HG03159 (cell line): Measurements from ENCODE around the gene AP3D1.
A peak's percentile ranks its signal among the peaks of the same experiment; 100 is the strongest.

ENCODE experiments used
- ATAC-seq: cut with Tn5 transposase; IDR thresholded peaks from one replicate; pipeline ENCODE4 v1.9.1; 2021; ENCODE audit warnings: mild to moderate bottlenecking, moderate library complexity; ENCODE audit not compliant: unreplicated experiment

The AP3D1 gene

DNA sequence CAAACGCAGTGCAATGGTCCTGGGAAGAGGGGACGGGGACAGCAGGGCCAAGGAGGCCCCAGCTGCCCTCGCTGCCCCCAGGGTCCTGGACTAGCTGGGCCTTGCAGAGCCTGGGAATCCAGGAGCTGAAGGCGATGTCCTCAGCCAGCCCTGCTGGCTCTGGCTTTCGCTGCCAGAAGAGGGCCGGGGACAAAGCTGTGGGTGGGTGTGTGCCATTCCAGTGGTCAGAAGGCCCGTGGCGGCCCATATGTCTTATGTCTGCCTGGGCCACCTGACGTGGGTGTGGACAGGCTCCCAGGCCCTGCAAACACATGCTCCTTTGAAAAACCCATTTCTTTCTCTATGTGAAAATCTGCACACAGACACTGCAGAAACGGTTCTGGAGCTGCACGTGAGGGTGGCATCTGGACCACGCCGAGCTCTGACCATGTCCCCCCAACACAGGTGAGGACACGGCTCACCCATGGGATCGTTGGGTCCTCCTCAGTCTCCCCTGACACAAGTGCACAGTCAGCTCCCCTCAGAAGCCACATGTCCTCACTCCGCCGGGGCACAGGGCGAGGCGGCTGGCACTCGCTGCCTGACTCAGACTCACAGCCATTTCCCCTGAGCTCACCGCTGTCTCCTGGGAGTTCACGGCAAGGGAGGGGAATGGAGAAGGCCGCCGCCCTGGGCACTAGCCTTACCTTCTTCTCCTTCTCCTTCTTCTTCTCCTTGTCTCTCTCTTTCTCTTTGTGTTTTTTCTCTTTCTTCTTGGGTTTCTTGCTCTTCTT is 37.7 kb downstream of the AP3D1 start:
- ATAC-seq: no peak

DNA sequence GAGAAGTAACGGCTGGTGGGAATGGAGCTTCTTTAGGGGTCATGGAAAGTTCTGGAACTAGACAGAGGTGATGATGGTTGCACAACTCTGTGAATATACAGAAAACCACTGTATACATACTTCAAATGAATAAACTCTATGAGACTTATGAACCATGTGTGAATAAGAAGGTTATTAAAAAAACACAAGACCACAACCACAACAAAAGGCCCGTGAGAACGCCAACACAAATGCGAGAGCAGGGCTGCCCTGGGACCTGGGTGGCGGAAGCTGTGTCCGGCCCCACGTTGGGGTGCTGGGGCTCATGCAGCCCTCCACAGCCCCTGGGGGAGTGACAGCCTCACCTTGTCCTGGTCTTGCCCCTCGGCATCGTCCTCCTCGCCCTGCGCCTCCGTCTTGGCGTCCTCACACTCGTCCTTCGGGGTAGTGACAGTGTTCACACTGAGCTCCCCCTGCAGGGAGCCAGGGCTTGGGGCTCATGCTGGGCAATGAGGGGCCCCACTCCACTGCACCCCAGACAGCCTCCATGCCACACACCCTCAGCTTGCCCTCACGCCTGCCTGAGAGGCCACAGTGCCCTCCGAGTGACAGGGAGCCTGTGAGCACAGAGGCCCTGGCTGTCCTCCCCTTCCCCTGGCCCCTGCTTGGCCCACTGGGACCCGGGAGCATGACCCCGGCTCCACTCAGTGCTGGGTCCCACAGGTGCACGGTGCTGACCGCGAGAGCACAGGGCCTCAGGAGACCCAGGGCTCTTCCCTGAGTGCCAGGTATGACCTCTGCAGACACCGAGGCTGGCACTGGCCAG is 38.6 kb downstream of the AP3D1 start:
- ATAC-seq: no peak

DNA sequence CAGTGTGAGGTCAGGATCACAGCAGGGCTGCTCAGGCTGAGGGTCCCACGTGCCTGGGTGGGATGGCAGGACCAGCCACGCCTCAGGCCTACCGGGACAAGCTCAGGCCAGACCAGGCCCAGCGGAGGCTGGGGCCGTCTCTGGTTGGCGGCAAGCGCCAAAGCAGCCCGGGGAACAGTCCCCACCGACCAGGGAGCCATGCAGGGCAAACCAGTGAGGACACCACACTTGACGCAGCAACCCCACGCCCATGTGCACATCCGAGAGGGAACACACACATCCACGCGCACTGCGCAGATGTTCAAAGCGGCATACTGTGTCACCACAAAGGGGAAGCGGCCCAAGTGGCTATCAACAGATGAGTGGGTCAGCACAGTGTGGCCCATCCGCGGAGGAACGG is 39.5 kb downstream of the AP3D1 start:
- ATAC-seq: no peak

- no peak for ATAC-seq
Measured at GRCh38 chr19:2111425-2111824, 39.9 kb downstream of the AP3D1 start.

- ATAC-seq: no peak
Measured at GRCh38 chr19:2110822-2111221, 40.5 kb downstream of the AP3D1 start.

GRCh38 chr19:2109046-2109864 is 42.1 kb downstream of the AP3D1 start:
- ATAC-seq: no peak

GRCh38 chr19:2108251-2109016 is 42.9 kb downstream of the AP3D1 start:
- ATAC-seq: no peak

DNA sequence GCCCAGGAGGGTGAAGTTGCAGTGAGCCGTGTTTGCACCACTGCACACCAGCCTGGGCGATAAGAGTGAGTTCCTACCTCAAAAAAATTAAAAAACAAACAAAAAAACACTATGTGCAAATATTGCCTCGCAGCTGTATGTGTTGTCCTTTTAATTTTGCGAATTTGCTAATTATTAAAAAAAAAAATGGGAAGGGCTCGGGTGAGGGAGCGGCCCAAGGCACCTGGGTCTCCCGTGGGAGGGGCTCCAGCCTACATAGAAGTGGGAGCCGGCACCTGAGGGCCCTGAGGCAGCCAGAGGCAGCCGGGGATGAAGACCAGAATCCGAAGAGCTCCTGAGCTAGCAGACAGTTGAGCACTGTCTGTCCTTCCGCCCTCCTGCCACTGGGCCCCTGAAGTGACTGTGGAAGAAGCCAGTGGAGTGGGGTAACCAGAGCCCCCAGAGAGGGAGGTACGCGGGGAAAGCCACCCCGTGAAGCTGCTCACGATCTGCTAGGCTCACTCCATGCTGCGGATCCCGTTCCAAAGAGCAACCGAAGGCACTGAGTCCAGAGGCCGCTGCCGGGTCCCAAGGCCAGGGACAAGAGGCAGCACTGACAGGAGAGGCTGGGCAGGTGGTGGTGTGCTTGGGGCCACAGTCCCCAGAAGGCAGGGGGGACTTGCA is 48.2 kb downstream of the AP3D1 start:
- ATAC-seq: no peak

DNA sequence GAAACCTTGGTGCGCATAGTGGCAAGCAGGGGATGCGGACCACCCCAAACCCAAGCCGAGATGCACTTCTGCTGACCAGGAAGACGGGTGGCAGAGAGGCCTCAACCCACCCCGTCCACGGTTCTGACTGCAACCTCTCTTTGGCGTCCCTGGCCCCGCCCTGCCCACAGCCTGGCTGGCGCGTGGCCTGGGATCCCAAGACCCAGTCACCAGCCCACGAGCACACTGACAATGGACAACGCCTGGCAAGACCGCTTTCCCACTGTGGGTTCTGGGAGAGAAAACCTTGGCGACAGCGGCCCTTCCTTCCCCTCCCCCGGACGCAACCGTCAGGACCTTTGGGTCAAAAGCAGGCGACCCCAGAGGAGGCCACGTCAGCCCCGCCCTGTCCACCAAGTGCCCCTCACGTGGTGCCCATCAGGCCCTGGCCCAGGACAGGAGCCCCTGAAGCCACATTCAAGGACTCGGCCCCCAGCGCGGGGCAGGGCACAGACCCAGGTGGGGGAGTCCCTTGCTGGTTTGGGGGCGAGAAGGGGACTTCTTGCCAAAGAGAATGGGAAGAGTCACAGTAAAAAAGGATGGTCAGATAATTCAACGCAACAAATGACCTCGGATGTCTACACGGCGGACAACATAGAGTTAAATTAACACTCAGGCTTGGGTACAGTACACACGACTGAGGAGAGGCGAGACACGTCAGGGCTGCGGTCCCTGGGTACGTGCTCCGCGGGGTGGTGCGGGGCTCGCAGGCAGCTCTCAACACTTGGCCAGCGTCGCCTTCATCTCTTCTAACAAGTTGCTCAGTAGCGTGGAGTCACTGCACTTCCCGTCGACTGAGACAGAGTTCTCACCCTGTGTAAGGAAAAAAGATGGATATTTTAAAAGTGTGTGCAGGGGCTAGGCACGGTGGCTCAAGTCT is 49.7 kb downstream of the AP3D1 start:
- ATAC-seq: no peak

GRCh38 chr19:2100719-2101061 is 50.7 kb downstream of the AP3D1 start:
- no peak for ATAC-seq

GRCh38 chr19:2099937-2100718 is 51.2 kb downstream of the AP3D1 start:
- no peak for ATAC-seq

DNA sequence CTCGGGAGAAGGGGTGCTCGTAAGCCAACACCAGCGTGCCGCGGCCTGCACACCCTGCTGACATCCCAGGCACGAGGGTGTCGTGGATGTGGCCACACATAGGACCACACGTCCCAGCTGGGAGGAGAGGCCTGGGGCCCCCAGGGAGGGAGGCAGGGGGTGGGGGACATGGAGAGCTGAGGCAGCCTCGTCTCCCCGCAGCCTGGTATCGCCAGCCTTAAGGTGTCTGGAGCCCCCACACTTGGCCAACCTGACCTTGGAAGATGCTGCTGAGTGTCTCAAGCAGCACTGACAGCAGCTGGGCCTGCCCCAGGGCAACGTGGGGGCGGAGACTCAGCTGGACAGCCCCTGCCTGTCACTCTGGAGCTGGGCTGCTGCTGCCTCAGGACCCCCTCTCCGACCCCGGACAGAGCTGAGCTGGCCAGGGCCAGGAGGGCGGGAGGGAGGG is 52.3 kb downstream of the AP3D1 start:
- ATAC-seq: no peak

- no peak for ATAC-seq
Measured at GRCh38 chr19:2097886-2098327, 53.5 kb downstream of the AP3D1 start.

DNA sequence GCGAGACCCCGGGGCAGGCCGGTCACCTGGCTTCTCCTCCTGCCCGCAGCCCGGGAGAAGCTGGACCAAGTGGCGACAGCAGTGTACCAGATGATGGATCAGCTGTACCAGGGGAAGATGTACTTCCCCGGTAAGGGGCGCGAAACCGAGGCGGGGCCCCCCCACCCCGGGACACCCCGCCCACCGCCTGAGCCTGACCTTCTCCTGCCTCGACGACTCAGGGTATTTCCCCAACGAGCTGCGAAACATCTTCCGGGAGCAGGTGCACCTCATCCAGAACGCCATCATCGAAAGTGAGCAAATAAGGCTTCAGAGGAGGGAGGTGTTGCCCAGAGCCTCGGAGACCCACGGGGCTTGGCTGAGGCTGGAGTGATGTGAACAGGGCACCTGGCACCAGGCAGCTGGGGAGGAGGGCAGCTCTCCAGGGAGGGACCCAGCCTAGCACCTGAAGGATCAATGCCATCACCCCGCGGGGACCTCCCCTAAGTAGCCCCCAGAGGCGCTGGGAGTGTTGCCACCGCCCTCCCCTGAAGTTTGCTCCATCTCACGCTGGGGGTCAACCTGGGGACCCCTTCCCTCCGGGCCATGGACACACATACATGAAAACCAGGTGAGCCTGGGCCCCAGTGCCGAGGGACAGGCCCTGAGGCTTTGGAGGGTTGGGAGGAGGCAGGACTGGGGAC is 54.0 kb downstream of the AP3D1 start:
- ATAC-seq: no peak

- peak; percentile 66 for ATAC-seq
Measured at GRCh38 chr19:2096480-2097202, 54.7 kb downstream of the AP3D1 start, which contains the start of gene IZUMO4. TSS of gene IZUMO4 (plus strand) at chr19:2096915. CDS start at chr19:2096946, 31 bp downstream.

DNA sequence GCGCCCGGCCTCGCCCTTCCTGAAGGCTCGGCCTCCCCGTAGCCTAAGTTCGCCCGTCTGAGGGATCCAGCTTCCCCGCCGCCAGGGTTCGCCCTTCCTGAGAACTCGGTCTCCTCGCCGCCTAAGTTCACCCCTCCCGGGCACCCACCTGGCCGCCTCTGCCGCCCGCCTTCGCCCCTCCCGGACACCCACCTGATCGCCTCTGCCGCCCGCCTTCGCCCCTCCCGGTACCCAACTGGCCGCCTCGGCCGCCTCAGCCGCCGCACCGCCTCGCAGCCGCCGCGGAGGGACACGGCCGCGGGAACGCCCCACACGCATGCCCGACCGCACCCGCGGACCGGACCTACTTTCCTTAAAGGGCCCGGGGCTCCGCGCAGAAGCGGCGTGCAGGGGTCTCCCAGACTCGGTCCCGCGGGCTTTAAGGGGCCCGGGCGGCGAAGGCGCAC is 55.3 kb downstream of the AP3D1 start, which contains the start of gene MOB3A:
MOB3A (minus strand) TSS at position 293 of the 446 bp plus-strand sequence. CDS start 17,766 bp downstream, outside the sequence.
- ATAC-seq: peak; percentile 35
